Esophagus muscularis mucosa (tissue), 4 donors: Measurements from ENCODE around the gene XPO6.

Experiments
- CTCF ChIP-seq, 3 experiments: fragments of 200-600 bp in 2 of 3; fragments of 450-650 bp in 1 of 3; sonication (generic) in 2 of 3; IDR thresholded peaks; one replicate each; pipeline ENCODE4 v1.5.1; 2017 to 2019; ENCODE audit warnings: antibody characterized with exemption in 3 of 3, mild to moderate bottlenecking in 2 of 3, moderate library complexity in 1 of 3
- EP300 ChIP-seq: sonication (generic); formaldehyde crosslinking; IDR thresholded peaks from one replicate; pipeline ENCODE4 v1.6.1; 2017; ENCODE audit warnings: antibody characterized with exemption
- POLR2A ChIP-seq: fragments of 450-650 bp; IDR thresholded peaks from one replicate; pipeline ENCODE4 v1.6.1; 2017; ENCODE audit warnings: antibody characterized with exemption, moderate library complexity, mild to moderate bottlenecking, low read depth

- TF ChIP-seq CTCF (IDR thresholded peaks at IDR 0.05) (no peak), POLR2A (no peak), EP300 (no peak)
Measured at GRCh38 chr16:28196387-28196987, 15.3 kb downstream of the XPO6 start.
